Left ventricle myocardium inferior (tissue), 1 donor: ENCODE results near the gene FNDC3B. TPM values are rescaled to one million over a fixed set of nuclear protein-coding genes. Genes with fewer than 3 reads are reported as not detected.

Experiments used
- DNase-seq: peaks from one replicate; pipeline ENCODE4 v3.0.0-alpha.2; 2020
- H3K27ac ChIP-seq: fragments of 200-600 bp; replicated peaks from 2 replicates; pipeline ENCODE4 v1.8.0; 2021
- H3K27me3 ChIP-seq: fragments of 200-600 bp; 2 replicates; pipeline ENCODE4 v1.8.0; 2021; ENCODE audit warnings: low read depth
- H3K36me3 ChIP-seq: fragments of 200-600 bp; 2 replicates; pipeline ENCODE4 v1.8.0; 2021
- H3K4me1 ChIP-seq: fragments of 200-600 bp; 2 replicates; pipeline ENCODE4 v1.8.0; 2021
- H3K4me3 ChIP-seq: fragments of 200-600 bp; 2 replicates; pipeline ENCODE4 v1.8.0; 2021; ENCODE audit warnings: mild to moderate bottlenecking, moderate library complexity
- H3K9me3 ChIP-seq: fragments of 200-600 bp; replicated peaks from 2 replicates; pipeline ENCODE4 v1.8.0; 2021
- intact Hi-C: fragments of 100-400 bp; cut with micrococcal nuclease; formaldehyde crosslinking; loops from one replicate; pipeline ENCODE4 v1.11.0; 2022
- total RNA-seq: library from RNA; stranded (reverse); fragmentation: NEBNext Ultra II Directional; extraction: Animal tissue kit (Norgen Biotek cat#: 25700); gene quantifications from one replicate; pipeline ENCODE4 v1.2.1, GENCODE V29; 2021
- TF ChIP-seq, protein P1 (sequence below): fragments of 200-600 bp; IDR thresholded peaks from 2 replicates; pipeline ENCODE4 v1.8.0; 2021; ENCODE audit warnings: antibody characterized with exemption, mild to moderate bottlenecking, borderline replicate concordance
- donor health status: DM: no; HTN: yes; CAD: no; lungs with severe emphysema.

The FNDC3B gene
- total RNA-seq, 1 donor from 2014 or later = 75.7 TPM

DNA sequence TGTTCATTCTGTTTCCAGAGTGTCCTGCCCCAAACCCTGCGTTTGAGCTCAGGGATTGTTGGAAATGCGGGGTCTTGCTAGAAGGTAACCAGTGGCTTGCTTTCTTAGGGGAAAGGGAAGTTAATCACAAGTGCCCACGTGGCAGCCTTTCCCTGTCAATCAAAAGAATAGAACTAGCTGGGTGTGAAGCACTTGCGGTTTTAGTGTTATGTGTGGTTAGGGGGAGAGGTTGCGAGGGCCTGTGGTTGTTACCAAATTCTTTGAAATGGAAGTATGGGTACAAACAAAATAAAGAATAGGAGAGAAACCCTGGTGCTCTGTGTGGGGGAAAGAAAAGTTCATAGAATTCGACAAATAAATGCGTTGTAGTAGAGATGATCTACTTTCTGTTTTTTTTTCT, 67.6 kb downstream of the FNDC3B start:
- TF ChIP-seq, protein P1, sequence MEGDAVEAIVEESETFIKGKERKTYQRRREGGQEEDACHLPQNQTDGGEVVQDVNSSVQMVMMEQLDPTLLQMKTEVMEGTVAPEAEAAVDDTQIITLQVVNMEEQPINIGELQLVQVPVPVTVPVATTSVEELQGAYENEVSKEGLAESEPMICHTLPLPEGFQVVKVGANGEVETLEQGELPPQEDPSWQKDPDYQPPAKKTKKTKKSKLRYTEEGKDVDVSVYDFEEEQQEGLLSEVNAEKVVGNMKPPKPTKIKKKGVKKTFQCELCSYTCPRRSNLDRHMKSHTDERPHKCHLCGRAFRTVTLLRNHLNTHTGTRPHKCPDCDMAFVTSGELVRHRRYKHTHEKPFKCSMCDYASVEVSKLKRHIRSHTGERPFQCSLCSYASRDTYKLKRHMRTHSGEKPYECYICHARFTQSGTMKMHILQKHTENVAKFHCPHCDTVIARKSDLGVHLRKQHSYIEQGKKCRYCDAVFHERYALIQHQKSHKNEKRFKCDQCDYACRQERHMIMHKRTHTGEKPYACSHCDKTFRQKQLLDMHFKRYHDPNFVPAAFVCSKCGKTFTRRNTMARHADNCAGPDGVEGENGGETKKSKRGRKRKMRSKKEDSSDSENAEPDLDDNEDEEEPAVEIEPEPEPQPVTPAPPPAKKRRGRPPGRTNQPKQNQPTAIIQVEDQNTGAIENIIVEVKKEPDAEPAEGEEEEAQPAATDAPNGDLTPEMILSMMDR = no peak

DNA sequence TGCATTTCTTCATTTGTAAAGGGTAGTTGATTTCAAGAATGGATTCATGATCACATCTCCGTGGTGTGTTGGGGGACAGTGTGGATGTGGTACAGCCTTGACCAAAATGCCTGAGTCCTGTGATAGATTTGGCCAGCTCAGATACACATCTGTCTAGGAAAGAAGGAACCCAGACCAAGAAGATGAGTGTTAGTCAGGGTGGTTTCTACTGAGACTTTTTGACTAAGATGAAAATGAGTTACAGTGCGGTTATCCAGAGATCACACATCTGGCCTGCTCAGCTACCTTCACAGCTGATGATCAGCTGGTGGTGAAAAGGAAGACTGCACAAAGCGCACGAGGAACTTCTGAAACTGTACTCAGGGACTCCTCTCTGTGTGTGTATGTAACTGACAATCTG, 68.0 kb downstream of the FNDC3B start:
- intact Hi-C loops = no loop called here
- TF ChIP-seq, protein P1 = no peak
- Histone ChIP-seq H3K27ac (peak overlapping the region; percentile 38), H3K4me1 (peaks cover 65% of the 10 kb centered on the region), H3K4me3 (no peak overlapping the region), H3K36me3 (no peaks in the 10 kb centered on the region), H3K27me3 (no peaks in the 10 kb centered on the region), H3K9me3 (no peaks in the 10 kb centered on the region)
- DNase-seq = no peak

More for the DNA sequence above, 67.6 kb downstream of the FNDC3B start:
- H3K9me3 ChIP-seq = no peaks in the 10 kb centered on the region
- H3K27me3 ChIP-seq = no peaks in the 10 kb centered on the region
- H3K36me3 ChIP-seq = no peaks in the 10 kb centered on the region
- H3K4me1 ChIP-seq = peaks cover 70% of the 10 kb centered on the region
- intact Hi-C loops = no loop called here
- DNase-seq = no peak
- H3K4me3 ChIP-seq = no peak overlapping the region
- peak overlapping the region; percentile 31 for H3K27ac ChIP-seq

DNA sequence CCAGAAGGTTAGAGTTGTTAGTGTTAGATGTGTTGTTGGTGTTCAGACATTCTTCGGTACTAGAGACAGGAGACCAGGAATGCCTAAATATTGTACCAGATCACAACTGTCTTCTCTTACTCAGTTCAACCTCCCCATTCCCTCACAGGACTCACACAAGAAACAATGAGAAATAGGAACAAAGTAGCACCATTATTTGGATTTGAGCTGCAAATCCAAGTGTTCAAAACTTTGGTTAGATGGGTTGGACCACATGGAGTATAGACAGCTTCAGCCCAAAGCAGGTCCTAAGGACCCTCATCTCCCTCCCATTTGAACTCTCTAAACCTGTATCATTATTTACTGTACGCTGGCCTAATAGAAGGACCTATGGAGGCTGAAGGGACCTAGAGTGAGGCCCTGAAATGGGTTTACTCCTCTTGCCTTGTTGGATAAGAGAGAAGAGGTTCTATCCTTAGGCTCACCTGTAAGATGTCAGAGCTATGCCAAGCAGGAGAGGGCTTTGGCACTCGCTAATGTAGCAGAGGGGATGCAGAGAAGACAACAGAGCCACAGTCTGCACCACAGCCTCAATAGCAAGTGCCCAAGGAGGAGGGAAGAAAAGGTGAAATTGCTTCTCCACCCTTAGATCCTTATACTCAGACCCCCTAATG, 70.9 kb downstream of the FNDC3B start:
- DNase-seq = no peak
- Histone ChIP-seq H3K4me1 (peaks cover 57% of the 10 kb centered on the region), H3K9me3 (no peaks in the 10 kb centered on the region), H3K36me3 (peaks cover 19% of the 10 kb centered on the region), H3K27ac (no peak overlapping the region), H3K4me3 (no peak overlapping the region), H3K27me3 (no peaks in the 10 kb centered on the region)
- intact Hi-C loops = no loop called here
- TF ChIP-seq, protein P1 = no peak

DNA sequence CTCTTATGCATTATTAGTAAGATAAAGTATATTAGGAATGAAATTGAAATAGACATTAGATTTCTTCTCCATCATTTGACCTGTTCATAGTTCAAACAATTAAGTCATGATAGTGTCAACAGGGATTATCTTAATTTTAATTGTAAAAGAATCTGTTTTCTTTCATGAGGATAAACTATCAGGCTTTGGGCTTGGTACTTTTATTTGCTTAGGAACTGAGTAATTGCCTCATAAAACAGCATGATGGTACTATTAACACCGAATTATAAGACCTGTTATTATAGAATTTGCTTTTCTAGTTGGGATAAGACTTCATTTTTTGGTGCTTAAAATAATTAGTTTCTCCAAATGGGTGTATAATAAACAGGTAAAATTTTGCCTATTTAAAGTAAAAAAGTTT, 71.8 kb downstream of the FNDC3B start:
- no peak for DNase-seq
- TF ChIP-seq, protein P1 = no peak
- Histone ChIP-seq H3K27me3 (no peaks in the 10 kb centered on the region), H3K27ac (no peak overlapping the region), H3K4me1 (peaks cover 57% of the 10 kb centered on the region), H3K9me3 (no peaks in the 10 kb centered on the region), H3K4me3 (no peak overlapping the region), H3K36me3 (peaks cover 26% of the 10 kb centered on the region)
- intact Hi-C loops = no loop called here

DNA sequence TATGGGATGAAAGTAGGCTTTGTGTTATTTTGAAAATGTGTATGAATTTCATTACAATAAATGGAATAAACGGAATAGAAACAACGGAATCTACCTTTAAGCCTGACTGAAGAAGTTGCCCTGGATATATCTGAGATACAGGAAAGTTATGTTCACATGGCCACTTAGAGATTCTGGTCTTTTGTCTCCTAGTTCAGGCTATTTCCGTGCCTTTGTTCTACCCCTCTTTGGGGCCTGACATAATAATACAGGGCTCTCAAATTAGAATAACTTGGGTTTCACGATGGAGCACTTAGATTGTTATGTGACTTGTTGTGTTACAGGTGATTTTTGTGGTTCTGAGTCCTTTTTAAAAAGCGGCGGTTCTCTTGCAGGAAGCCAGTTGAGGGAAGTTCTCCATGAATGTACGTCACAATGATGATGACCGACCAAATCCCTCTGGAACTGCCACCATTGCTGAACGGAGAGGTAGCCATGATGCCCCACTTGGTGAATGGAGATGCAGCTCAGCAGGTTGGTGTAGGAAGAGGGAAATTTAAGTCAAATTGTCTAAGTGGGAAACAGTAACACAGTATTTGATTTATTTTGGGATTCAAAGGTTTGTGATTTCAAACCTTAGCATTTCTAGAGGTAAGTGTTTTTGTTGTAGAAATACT, 72.8 kb downstream of the FNDC3B start:
- intact Hi-C loops = no loop called here
- Histone ChIP-seq H3K4me3 (no peak overlapping the region), H3K9me3 (no peaks in the 10 kb centered on the region), H3K36me3 (peaks cover 30% of the 10 kb centered on the region), H3K4me1 (peaks cover 48% of the 10 kb centered on the region), H3K27me3 (no peaks in the 10 kb centered on the region), H3K27ac (no peak overlapping the region)
- no peak for DNase-seq
- TF ChIP-seq, protein P1 = no peak
